Measurements from ENCODE around the gene RAB6A.

The RAB6A gene

DNA sequence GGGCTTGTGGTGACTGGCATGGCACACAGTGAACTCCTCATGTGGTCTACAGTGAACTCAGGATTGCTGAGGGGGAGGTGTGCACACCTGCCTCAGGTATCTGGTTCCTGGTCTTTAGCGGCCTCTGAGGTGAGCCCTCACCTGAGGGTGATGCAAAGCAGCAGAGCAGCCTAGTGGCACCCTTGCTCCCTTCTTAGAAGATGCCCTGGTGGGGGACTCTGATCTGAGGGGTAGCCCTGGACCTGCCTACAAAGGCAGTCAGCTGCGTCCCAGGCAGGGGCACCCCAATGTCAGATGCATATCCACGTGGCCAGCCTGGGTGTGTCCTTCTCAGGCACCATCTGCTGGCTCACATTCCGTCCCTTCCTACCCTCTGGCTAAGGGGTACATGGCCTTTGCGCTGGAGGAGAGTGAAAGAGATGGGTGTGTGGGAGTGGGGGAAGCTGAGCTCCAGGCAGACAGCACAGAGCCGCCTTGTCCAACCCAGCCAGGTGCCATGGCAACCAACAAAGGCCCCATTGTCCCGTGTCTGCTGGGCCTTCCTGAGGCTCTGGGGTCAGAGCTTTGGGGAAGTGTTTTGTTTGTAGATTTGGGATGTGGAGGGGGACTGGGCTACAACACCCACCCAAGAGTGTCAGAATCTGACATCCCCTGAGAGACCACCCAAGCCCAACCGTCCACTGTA, 108.7 kb downstream of the RAB6A start:
- no peak for DNase-seq

DNA sequence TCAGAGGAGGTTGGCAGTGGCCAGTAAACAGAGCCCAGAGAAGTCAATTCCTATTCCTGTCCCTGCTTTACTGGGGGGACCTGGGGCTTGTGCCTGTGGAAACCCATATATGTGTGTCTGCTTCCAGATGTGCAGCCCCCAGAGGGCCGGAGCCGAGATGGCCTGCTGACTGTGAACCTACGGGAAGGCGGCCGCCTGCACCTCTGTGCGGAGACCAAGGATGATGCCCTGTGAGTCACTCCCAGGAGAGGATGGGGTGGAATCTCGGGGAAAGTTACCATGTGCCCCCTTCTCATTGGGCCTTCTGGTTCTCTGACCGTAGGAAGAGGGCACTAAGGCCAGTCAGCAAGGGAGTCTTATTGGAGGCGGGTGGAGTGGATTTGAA, 109.2 kb downstream of the RAB6A start:
- DNase-seq = no peak

DNA sequence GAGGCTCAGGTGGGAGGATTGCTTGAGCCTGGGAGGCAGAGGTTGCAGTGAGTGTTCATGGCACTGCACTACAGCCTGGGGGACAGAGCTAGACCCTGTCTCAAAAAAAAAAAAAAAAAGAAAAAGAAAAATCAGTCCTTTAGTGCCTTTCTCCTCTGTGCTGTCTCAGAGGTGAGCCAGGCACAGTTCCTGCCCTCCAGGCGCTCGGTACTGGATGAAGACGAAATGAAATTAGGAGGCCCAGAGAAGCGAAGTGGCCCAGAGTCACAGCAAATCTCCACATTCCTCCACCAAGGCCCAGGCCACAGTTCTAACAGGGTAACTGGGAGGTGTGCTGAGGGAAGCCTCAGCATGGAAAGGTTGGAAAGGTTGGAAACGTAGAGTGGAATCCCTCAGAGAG, 109.6 kb downstream of the RAB6A start:
- no peak for DNase-seq

DNA sequence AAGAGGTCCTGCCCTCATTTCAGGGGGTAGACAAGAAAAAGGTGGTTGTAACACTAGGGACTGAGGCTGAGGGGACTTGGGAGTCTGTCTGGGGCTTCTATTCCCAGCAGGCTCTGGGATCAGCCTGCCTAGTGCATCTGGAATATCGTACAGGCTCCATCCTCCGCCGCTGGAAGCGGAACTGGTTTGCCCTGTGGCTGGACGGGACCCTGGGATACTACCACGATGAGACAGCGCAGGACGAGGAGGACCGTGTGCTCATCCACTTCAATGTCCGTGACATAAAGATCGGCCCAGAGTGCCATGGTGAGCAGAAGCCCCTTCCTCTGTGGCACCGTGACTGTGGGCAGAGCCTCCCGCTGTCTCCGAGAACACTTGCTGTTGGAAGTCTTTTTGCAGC, 110.5 kb downstream of the RAB6A start:
- no peak for DNase-seq

DNA sequence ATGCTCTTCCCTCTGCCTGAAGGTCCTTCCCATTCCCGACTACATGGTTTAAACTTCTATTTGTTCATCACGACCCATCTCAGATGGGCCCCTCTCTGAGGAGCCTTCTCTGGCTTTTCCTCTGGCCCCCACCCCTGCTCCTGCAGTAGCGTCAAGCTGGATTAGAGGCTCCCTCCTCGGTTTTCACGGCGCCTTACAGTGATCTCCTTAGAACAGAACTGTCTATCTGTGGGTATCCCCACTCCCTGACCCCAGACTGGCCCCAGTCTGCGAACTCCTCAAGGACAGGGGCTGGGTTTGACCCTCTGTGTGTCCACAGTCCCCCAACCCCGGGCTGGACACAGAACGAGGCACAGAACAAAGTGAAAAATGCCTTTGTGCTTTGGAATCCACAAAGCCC, 111.7 kb downstream of the RAB6A start:
- DNase-seq = no peak

DNA sequence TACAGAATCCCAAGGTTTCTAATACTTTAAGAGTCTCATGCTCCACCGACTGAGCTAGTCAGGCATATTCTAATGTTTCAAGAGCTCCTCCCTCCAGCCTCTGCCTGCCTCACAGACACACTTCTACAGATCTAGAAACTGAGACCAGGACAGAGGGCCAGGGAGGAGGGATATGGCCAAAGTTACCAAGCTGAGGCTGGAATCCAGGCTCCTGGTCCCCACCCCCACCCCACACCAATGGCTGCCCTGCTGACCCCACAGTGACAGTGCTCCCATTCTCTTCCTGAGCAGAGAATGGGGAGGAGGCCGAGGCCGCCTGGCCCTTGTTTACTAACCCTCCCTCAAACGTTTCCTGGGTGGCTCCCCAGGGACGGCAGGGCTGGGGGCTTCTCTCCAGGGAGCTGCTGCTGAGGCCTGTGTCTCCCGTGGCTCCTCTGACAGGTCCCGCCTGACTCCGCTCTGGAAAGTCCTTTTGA, 112.3 kb downstream of the RAB6A start:
- DNase-seq = no peak

DNA sequence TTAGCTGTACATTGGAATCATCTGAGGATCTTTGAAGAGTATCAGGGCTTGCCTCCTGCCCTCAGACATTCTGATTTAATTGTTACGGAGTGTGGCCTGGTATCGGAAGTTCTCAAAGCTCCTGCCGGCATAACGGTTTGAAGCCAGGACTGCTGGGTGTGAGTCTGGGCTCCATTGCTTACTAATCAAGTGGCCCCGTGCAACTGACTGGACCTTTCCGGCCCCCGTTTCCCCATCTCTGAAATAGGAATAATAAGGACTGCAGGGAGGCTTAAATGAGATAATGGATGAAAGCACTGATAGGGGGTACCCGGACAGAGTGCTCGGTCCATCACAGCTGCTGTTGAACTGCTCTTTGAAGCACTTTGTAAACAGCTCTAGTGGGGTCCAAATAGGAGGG, 112.8 kb downstream of the RAB6A start:
- DNase-seq = no peak

DNA sequence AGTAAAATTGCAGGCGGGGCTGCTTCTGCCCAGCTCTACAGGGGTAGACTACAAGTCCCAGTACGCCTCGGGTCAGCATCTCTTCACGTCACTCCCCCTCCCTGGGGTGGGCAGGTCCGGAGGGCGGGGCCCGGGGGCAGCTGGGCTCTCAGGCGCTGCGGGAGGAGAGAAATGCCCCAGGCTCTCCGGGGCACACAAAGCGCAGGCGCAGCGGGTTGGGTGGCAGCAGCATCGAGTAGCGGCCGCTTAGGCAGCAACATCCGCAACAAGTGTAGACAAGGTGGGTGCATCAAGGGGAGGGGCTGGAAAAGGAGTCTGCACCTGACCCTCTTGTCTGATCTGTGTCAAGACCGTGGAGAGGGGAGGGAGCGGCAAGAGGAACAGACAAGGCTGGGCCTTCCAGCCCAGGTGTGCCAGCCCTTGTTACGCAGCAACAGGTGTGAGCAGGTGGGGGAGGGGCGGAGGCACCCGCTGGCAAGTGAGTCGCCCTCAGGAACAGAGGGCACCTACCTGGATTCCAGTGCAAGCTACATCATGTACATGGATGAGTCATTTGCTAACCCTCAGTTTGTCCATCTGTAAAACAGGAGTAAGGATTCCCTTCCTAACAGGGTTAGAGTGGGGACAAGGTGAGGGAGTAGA, 113.3 kb downstream of the RAB6A start:
- DNase-seq = peak; percentile 95 to 98

DNA sequence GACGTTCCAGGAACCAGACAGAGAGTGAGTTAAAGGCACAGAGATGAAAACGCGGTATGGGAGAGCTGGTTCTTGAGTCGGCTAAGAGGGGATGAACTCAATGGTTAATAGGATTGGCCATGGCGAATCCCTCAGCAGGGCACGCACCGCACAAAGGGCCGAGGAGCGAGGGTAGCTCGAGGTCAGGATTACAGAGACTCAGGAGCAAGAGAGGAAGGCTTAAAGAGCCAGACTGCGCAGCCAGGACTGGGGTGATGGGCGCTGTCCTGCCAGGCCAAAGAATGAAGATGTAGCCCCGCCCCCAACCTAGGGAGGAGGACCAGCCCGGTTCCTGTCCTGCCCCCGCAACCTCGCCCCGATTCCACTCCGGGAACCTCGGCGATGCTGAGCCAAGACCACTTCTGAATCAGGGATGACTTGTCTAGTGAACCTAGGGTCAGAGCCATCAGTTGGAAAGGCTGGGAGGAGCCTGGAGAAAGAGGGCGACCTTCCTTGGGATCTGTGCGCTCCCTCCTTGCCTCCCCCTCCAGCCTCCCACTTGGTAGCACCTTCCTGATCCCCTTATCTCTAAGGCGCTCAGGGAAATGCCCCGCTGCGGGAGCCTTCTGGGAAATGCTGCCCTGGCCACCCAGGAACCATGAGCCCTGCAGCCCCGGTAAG, 114.8 kb downstream of the RAB6A start, which contains the start of gene PLEKHB1:
Gene PLEKHB1, plus strand, starts transcription at position 610 of the 660 bp plus-strand sequence. Its CDS starts 28 bp downstream, at position 638.
- no peak for DNase-seq

DNA sequence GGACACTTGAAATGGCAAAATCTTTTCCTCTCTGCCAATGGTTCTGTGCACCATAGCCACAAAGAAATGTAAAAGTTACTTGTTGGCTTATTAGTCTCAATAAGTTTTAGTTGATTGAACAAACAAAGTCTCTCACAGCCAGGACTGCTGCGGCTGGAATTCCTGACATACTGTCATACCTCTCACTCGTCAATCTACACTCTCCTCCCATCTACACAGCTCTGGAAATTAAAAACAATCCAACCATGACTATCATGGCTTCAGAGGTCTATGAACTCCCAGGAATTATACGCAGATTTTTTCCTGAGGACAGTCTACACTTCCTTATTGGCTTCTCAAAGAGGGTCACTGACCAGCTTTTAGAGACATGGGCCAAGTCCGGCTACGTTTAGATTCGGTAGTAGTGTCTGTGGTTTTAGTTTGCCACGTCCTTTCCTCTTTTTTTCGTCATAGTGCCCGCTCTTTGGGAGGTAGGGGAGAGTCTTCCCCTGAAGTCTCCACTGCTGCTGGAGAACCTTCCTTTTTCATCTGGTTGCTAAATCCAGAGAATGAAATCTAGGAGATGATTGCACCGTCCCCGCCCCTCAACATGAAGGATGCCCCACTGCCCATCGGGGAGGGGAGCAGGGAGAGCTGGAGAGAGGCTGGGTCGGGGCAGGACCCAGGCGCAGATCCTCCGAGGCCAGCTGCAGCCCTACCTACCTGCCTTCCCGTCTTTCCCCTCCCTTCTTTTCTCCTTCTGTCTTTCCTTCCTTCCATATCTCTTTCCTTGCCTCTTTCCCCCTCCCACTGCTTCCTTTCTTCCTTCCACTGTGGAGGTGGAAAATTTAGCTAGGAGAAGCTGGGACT, 115.5 kb downstream of the RAB6A start:
- no peak for DNase-seq

DNA sequence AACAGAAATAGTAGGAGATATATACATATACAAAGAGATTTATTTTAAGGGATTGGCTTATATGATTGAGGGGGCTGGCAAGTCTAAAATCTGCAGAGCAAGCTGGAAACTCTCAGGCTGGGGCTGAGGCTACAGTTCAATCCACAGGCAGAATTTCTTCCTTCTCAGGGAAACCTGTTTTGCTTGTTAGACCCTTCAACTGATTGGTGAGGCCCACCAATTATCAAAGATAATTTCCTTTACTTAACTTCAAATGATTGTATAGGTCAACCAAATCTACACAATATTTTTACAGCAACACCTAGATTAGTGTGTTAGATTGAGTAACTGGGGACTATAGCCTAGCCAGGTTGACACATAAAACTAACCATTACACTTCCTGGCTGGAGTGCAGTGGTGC, 119.2 kb downstream of the RAB6A start:
- no peak for DNase-seq

DNA sequence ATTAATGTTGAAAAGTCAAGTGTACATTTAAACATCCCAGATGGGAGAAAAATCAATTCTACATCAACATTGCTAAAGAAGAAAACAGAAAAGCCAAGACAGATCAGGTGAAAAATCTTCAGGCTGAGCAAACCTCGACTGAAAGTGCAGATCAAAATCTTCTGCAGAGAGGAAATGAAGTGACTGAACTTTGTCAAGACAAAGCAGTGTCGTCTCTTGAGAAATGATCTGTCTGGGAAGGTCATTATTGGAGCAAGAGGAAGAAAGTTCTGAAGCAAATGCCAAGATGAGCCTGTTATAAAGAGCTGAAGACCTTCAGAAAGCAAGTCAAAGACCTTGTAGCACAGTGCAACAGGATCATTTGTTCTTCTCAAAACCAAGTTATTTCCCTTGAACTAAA, 120.3 kb downstream of the RAB6A start:
- no peak for DNase-seq

DNA sequence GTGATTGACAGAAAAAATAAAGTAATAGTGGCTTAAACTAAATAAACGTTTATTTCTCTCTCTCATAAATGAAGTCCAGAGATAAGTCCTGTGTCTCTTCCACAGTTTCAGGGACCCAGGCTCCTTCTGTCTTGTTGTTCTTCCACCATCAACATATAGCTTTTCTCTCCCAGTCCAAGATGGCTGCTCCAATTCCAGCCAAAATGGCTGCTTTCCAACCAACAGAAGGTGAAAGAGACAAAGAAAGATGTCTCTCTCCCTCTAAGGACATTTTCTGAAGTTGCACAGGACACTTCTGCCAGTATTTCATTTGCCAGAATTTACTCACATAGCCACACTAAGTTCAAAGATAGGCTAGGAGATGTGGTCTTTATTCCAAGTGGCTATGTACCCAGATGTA, 123.9 kb downstream of the RAB6A start:
- DNase-seq = no peak

DNA sequence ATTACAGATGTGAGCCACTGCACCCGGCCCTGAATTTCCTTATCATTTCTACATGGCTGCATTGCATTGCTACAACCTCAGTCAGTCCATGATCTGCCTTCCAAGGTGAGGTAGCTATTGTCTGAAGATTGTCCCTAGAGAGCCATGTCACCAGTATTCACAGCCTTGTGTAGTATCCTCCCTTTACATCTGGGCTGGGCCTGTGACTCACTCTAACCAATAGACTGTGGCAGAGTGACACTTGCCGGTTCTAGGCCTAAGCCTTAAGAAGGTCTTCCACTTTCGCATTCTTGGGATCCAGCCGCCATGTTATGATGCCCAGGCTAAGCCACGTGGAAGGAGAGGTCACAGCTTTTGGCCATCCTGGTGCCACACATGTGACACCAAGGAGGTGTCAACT, 124.6 kb downstream of the RAB6A start:
- no peak for DNase-seq

DNA sequence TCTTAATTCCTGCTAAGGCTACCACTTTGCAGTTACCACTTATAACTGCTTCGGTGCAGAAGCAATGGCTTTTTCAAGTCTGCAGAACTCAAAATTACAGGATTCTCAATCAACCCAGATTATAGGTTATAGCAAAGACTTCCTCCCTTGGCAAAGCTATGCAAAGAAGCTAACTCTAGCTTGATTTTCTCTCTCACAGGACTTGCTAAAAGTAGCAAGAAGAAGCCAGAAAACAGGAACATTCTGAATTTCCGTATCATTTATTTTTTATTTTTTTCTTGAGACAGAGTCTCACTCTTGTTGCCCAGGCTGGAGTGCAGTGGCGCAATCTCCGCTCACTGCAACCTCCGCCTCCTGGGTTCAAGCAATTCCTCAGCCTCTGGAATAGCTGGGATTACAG, 125.2 kb downstream of the RAB6A start:
- DNase-seq = no peak

DNA sequence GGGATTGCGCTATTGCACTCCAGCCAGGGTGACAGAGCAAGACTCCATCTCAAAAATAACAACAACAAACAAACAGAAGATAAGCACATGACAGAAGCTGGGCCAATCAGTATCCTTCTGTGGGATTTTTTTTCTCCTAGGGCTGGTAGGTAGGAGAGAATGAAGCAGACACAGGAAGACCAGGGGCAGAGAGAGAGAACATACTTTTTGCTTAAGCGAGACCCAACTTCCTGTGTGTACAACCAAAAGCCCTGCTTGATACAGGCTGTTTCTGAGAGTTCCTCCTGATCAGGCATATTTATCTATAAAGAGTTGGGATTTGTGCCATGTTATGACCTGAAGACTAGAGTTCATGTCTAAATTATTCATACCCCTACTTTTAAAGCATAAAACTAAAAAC, 126.9 kb downstream of the RAB6A start:
- no peak for DNase-seq

DNA sequence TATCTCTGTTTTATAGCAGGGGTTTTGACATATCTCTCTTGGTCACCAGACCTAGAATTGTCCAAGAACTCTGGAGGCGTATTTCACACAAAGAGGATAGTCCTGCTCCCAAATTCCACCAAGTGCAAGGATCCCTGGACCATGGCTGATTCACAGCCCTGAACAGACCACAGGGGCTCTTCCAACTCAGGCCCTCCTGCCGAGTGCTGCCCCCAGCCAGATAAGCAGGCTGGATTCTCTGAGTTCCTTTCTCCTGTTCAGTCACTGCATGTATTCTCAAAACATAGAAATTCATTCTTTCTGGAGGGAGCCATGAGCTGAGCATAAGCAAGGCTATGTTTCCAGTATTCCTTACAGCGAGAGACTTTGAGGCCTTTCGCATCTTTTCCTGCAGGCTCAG, 127.9 kb downstream of the RAB6A start:
- DNase-seq = no peak

DNA sequence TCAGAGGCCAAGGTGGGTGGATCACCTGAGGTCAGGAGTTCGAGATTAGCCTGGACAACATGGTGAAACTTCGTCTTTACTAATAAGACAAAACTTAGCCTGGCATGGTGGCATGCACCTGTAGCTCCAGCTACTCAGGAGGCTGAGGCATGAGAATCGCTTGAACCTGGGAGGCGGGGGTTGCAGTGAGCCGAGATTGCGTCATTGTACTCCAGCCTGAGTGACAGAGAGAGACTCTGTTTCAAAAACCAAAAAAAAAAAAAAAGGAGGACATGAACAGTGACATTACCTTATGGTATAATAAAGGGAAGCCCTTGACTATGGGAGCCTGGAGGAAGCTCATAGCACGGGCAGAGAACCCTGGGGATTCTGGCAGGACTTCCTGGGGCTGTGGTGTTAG, 131.0 kb downstream of the RAB6A start:
- no peak for DNase-seq

DNA sequence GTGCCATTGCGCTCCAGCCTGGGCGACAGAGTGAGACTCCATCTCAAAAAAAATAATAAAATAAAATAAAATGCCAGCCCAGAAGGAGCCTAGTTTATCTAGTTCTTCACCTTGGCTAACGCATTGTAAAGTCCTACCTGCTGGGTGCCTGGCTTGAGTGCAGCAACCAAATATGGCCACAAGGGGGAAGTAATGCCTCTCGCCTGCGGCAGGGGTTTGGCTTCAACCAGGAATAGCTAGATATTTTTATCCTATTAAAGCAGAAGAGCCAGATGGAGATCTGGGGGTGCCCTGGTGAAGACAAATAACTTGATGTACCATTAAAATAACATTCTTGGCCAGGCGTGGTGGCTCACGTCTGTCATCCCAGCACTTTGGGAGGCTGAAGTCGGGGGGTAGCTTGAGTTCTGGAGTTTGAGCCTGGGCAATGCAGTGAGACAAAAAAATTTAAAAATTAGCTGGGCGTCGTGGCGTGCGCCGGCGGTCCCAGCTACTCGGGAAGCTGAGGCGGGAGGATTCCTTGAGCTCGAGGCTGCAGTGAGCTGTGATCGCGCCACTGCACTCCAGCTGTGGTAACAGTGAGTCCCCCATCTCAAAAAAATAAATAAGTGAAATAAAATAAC, 135.1 kb downstream of the RAB6A start:
- peak; percentile 80 to 83 for DNase-seq

All from SHP77 (cell line).